Measurements from ENCODE around the gene NTHL1. TPM values are rescaled to one million over a fixed set of nuclear protein-coding genes. Genes with fewer than 3 reads are reported as not detected.

NTHL1 gene
- total and polyA plus RNA-seq, 9 of the 15 experiments (the other 6 are each of a cell fraction or from before 2014, with no cell fraction given), result 1.1 to 58.8 (median 17.6) TPM

- no peak for TF ChIP-seq NKRF (IDR thresholded peaks at IDR 0.05; ENCODE audit: borderline replicate concordance)
- TF ChIP-seq TBL1XR1 (IDR thresholded peaks at IDR 0.05; ENCODE audit: low read length in 2 of 2), result no peak
- TF ChIP-seq SP2 (IDR thresholded peaks at IDR 0.05; ENCODE audit: extremely low read depth, low read depth, low read length, poor library complexity, severe bottlenecking), result no peak
- TF ChIP-seq EGR1 (conservative IDR thresholded peaks at IDR 0.05), result 0 out of 2 replicates have a peak, but pooled peaks have one; percentile 16
- TF ChIP-seq ZNF75A (CRISPR knock-in tag; IDR thresholded peaks at IDR 0.05), result no peak
- TF ChIP-seq HES1 (IDR thresholded peaks at IDR 0.05; ENCODE audit: low read depth), result no peak
- TF ChIP-seq ZNF165 (CRISPR knock-in tag; IDR thresholded peaks at IDR 0.05; ENCODE audit: borderline replicate concordance), result no peak
- TF ChIP-seq THRB (CRISPR knock-in tag; conservative IDR thresholded peaks at IDR 0.05), result no peak
- no peak for TF ChIP-seq PYGO2 (tag; IDR thresholded peaks at IDR 0.05)
- no peak for TF ChIP-seq ZNF146 (CRISPR knock-in tag; IDR thresholded peaks at IDR 0.05; ENCODE audit: unreplicated experiment)
- no peak for TF ChIP-seq HDAC6 (IDR thresholded peaks at IDR 0.05; ENCODE audit: low read depth, low read length)
- no peak for TF ChIP-seq KDM4B (IDR thresholded peaks at IDR 0.05; ENCODE audit: borderline replicate concordance in 2 of 2, low read depth in 1 of 2)
- TF ChIP-seq GATA2 (CRISPR knock-in tag; IDR thresholded peaks at IDR 0.05), result no peak
- TF ChIP-seq TBP (optimal IDR thresholded peaks at IDR 0.05; ENCODE audit: low read depth, low read length), result peak; percentile 25
- no peak for TF ChIP-seq E4F1 (CRISPR knock-in tag; IDR thresholded peaks at IDR 0.05; ENCODE audit: borderline replicate concordance)
- no peak for TF ChIP-seq MEF2A (IDR thresholded peaks at IDR 0.05; ENCODE audit: control insufficient read depth, low read depth, low read length)
- TF ChIP-seq ZNF121 (CRISPR knock-in tag; conservative IDR thresholded peaks at IDR 0.05), result no peak
- TF ChIP-seq ETS2 (tag; IDR thresholded peaks at IDR 0.05; ENCODE audit: borderline replicate concordance, poor library complexity, severe bottlenecking), result no peak
- peak; percentile 42; the same call in 1 of the 2 replicates for TF ChIP-seq MXI1 (IDR thresholded peaks at IDR 0.05; ENCODE audit: low read depth, low read length)
- TF ChIP-seq ZNF780A (CRISPR knock-in tag; IDR thresholded peaks at IDR 0.05), result no peak
Observed at GRCh38 chr16:1991948-1992703, 55.5 kb downstream of the NTHL1 start (continued).

All from K562 (cell line).